ENCODE data around the gene OR2V2. TPM values are rescaled to one million over a fixed set of nuclear protein-coding genes. Genes with fewer than 3 reads are reported as not detected.
"Not testable (repeated sequence)": the region's sequence is repeated elsewhere in the genome, so short reads cannot be mapped to it uniquely, and the experiment has no call there.

The OR2V2 gene
- not detected in 2 replicates for total RNA-seq
- polyA plus RNA-seq, result not detected in 2 replicates
- polyA plus RNA-seq (2011; cell fraction: cytosol; rRNA removed), result not detected in 2 replicates
- polyA plus RNA-seq (2011; cell fraction: nucleus; rRNA removed), result not detected in 2 replicates
- not detected in 2 replicates for polyA plus RNA-seq (2012)
- not detected in 2 replicates for polyA minus RNA-seq
- not detected for polyA minus RNA-seq (2011; cell fraction: cytosol; rRNA and poly(A)+ RNA removed)
- not detected in 2 replicates for polyA minus RNA-seq (2011; cell fraction: nucleus; rRNA and poly(A)+ RNA removed)
- Bru-seq, nascent RNA, result not detected
- not detected for BruChase-seq, experiment 1, labeled RNA remaining after a 6-hour chase
- not detected for BruChase-seq, experiment 2, labeled RNA remaining after a 2-hour chase
- long read RNA-seq, result 0 reads

GRCh38 chr5:181146927-181147636 is at the start of gene OR2V2:
OR2V2 (plus strand) TSS chr5:181147586; CDS start chr5:181154943, 7,357 bp downstream.
- H3K36me3 ChIP-seq (ENCODE audit: control insufficient read depth in 2 of 2, extremely low read depth in 1 of 2, insufficient read depth in 2 of 2, low read length in 2 of 2); POLR2A ChIA-PET; FAIRE-seq; DNase-seq (ENCODE audit: low read depth, low spot score); H3K4me1 ChIP-seq (ENCODE audit: control insufficient read depth, extremely low read depth, insufficient read depth, low read length); H3K9me3 ChIP-seq (replicated peaks; ENCODE audit: control insufficient read depth, insufficient read depth, low read length); H3K27me3 ChIP-seq (ENCODE audit: control insufficient read depth in 2 of 2, insufficient read depth in 2 of 2, low read length in 2 of 2); H3K4me2 ChIP-seq (ENCODE audit: insufficient read depth, low read length); H2AFZ ChIP-seq (ENCODE audit: low read depth, low read length); BruUV-seq (replicated peaks); H4K20me1 ChIP-seq (replicated peaks; ENCODE audit: control insufficient read depth, extremely low read depth, insufficient read depth, low read length); H3K79me2 ChIP-seq (ENCODE audit: control insufficient read depth, insufficient read depth, low read length); dilution Hi-C loops (cut with MboI; ENCODE audit: extremely low pct_ligation_motif_present, low sequenced_read_pairs); H3K4me3 ChIP-seq (replicated peaks in 1 of 3; ENCODE audit: insufficient read depth in 1 of 3, low read depth in 1 of 3, low read length in 3 of 3); H3K9me1 ChIP-seq (replicated peaks; ENCODE audit: control insufficient read depth, extremely low read depth, insufficient read depth, low read length); H3K9ac ChIP-seq (replicated peaks; ENCODE audit: extremely low read depth, insufficient read depth, low read length); H3K27ac ChIP-seq (ENCODE audit: insufficient read depth, low read depth, low read length); intact Hi-C loops (cut with micrococcal nuclease): not testable (repeated sequence)
- CTCF ChIA-PET, result interaction anchor here (1.5 kb wide), 1 partner anchor 13 kb away, joined by 3 read pairs; no protein-coding TSS in a partner anchor

GRCh38 chr5:181097759-181098491 is 49.5 kb upstream of the OR2V2 start:
- intact Hi-C loops (cut with micrococcal nuclease), result not testable (repeated sequence)

More at GRCh38 chr5:181097759-181098491, 49.5 kb upstream of the OR2V2 start:
- DNase-seq (ENCODE audit: low read depth, low spot score); H2AFZ ChIP-seq (ENCODE audit: low read depth, low read length); dilution Hi-C loops (cut with MboI; ENCODE audit: extremely low pct_ligation_motif_present, low sequenced_read_pairs); POLR2A ChIA-PET; H3K4me2 ChIP-seq (ENCODE audit: insufficient read depth, low read length); FAIRE-seq; CTCF ChIA-PET; H3K4me3 ChIP-seq (replicated peaks in 1 of 3; ENCODE audit: insufficient read depth in 1 of 3, low read depth in 1 of 3, low read length in 3 of 3); H3K9me1 ChIP-seq (replicated peaks; ENCODE audit: control insufficient read depth, extremely low read depth, insufficient read depth, low read length); H3K9ac ChIP-seq (replicated peaks; ENCODE audit: extremely low read depth, insufficient read depth, low read length); BruUV-seq (replicated peaks); H3K4me1 ChIP-seq (ENCODE audit: control insufficient read depth, extremely low read depth, insufficient read depth, low read length); H3K36me3 ChIP-seq (ENCODE audit: control insufficient read depth in 2 of 2, extremely low read depth in 1 of 2, insufficient read depth in 2 of 2, low read length in 2 of 2); H3K79me2 ChIP-seq (ENCODE audit: control insufficient read depth, insufficient read depth, low read length); H3K27ac ChIP-seq (ENCODE audit: insufficient read depth, low read depth, low read length); H4K20me1 ChIP-seq (replicated peaks; ENCODE audit: control insufficient read depth, extremely low read depth, insufficient read depth, low read length); H3K9me3 ChIP-seq (replicated peaks; ENCODE audit: control insufficient read depth, insufficient read depth, low read length): not testable (repeated sequence)
- peaks cover 4 to 15% of the 10 kb centered on the region in 2 experiments for H3K27me3 ChIP-seq (ENCODE audit: control insufficient read depth in 2 of 2, insufficient read depth in 2 of 2, low read length in 2 of 2)

All from endothelial cell of umbilical vein (primary cell).